AG04450 (cell line): Measurements from ENCODE around the gene PRPS2. TPM values are rescaled to one million over a fixed set of nuclear protein-coding genes. Genes with fewer than 3 reads are reported as not detected.

Source experiments
- CTCF ChIA-PET: fragments of 300-600, 350-600 bp; formaldehyde crosslinking; extraction: SDS; loops from one replicate; lab custom pipeline; 2022; ENCODE audit warnings: antibody characterized with exemption, inconsistent platforms; lab: Charles Lee
- POLR2A ChIA-PET: fragments of 350-600 bp; formaldehyde crosslinking; extraction: SDS; loops from one replicate; lab custom pipeline; 2021; ENCODE audit warnings: antibody characterized with exemption, inconsistent platforms; lab: Yijun Ruan, JAX
- DNase-seq: peaks from one replicate; pipeline ENCODE4 v3.0.0-alpha.2; 2011; ENCODE audit warnings: low read depth, low spot score
- H3K27ac ChIP-seq: one replicate; pipeline ENCODE4 v1.5.1; 2012; ENCODE audit warnings: low read depth, low read length, control low read depth
- H3K27me3 ChIP-seq: one replicate; pipeline ENCODE4 v1.6.0; 2012; ENCODE audit warnings: low read length; ENCODE audit not compliant: control insufficient read depth, insufficient read depth
- H3K4me3 ChIP-seq: 2 replicates; pipeline ENCODE4 v1.5.1; 2011; ENCODE audit warnings: mild to moderate bottlenecking, low read depth, low read length, control low read depth
- H3K9me3 ChIP-seq: 2 replicates; pipeline ENCODE4 v1.5.1; 2012; ENCODE audit warnings: low read length; ENCODE audit not compliant: control insufficient read depth, insufficient read depth
- CTCF ChIP-seq: IDR thresholded peaks from 2 replicates; pipeline ENCODE4 v1.5.1; 2011; ENCODE audit warnings: low read depth, low read length, control low read depth, inconsistent platforms
- polyA plus RNA-seq: library from polyadenylated mRNA; depleted of rRNA; stranded (reverse); fragments of >200 nt; gene quantifications from 2 replicates; pipeline ENCODE4 v1.2.3, GENCODE V29; 2011

Gene PRPS2
- polyA plus RNA-seq, 1 experiment: 21.3 TPM

- H3K9me3 ChIP-seq: no peaks in the 10 kb centered on the region
- DNase-seq: no peak
- CTCF ChIA-PET: no interaction called here
- POLR2A ChIA-PET: no interaction called here
- no peak overlapping the region for H3K27ac ChIP-seq
- H3K4me3 ChIP-seq: no peak overlapping the region
- no peak for TF ChIP-seq CTCF
- peaks cover 3% of the 10 kb centered on the region for H3K27me3 ChIP-seq
These were observed 52.6 kb downstream of the PRPS2 start for GRCh38 chrX:12843668-12844279.

GRCh38 chrX:12844319-12844718, 53.1 kb downstream of the PRPS2 start:
- Histone ChIP-seq H3K27me3 (peaks cover 3% of the 10 kb centered on the region), H3K27ac (no peak overlapping the region), H3K9me3 (no peaks in the 10 kb centered on the region), H3K4me3 (no peak overlapping the region)
- no peak for DNase-seq
- ChIA-PET POLR2A (no interaction called here), CTCF (no interaction called here)
- TF ChIP-seq CTCF: no peak

- no peak overlapping the region for H3K4me3 ChIP-seq
- ChIA-PET POLR2A (no interaction called here), CTCF (no interaction called here)
- no peak overlapping the region for H3K27ac ChIP-seq
- no peak for DNase-seq
- no peaks in the 10 kb centered on the region for H3K27me3 ChIP-seq
- no peaks in the 10 kb centered on the region for H3K9me3 ChIP-seq
- no peak for TF ChIP-seq CTCF
These were observed 74.1 kb downstream of the PRPS2 start for GRCh38 chrX:12865359-12865758.

GRCh38 chrX:12866451-12867377, 75.5 kb downstream of the PRPS2 start, which contains the start of gene TLR7:
Gene TLR7 (plus strand): TSS chrX:12867072. CDS start chrX:12867579, 507 bp downstream.
- Histone ChIP-seq H3K27me3 (no peaks in the 10 kb centered on the region), H3K27ac (no peak within 1 kb of the TSS), H3K4me3 (no peak within 1 kb of the TSS), H3K9me3 (no peaks in the 10 kb centered on the region)
- no peak for DNase-seq
- no peak for TF ChIP-seq CTCF
- POLR2A ChIA-PET: no interaction called here
- CTCF ChIA-PET: no interaction called here

- ChIA-PET CTCF (no interaction called here), POLR2A (no interaction called here)
- no peak overlapping the region for H3K27ac ChIP-seq
- no peaks in the 10 kb centered on the region for H3K9me3 ChIP-seq
- no peak for DNase-seq
- H3K4me3 ChIP-seq: no peak overlapping the region
- no peak for TF ChIP-seq CTCF
- no peaks in the 10 kb centered on the region for H3K27me3 ChIP-seq
These were observed 76.5 kb downstream of the PRPS2 start for GRCh38 chrX:12867685-12868084.
